Smooth muscle cell (in vitro differentiated cells): ENCODE measurements around the gene NRBP1. TPM values are rescaled to one million over a fixed set of nuclear protein-coding genes. Genes with fewer than 3 reads are reported as not detected.
A peak's percentile ranks its signal among the peaks of the same experiment; 100 is the strongest.

ENCODE experiments used
- DNase-seq: peaks from one replicate; lab custom pipeline; 2025; ENCODE audit not compliant: unreplicated experiment; lab: John Stamatoyannopoulos, UW
- H2AFZ ChIP-seq: fragments of 200-600 bp; sonication (generic); 2 replicates; pipeline ENCODE4 v1.6.0; 2016; ENCODE audit warnings: antibody characterized with exemption, low read depth, mild to moderate bottlenecking
- H3F3A ChIP-seq: fragments of 200-600 bp; sonication (generic); 2 replicates; pipeline ENCODE4 v1.6.0; 2017; ENCODE audit warnings: antibody characterized with exemption, low read depth
- H3K27ac ChIP-seq: fragments of 200-600 bp; sonication (generic); 2 replicates; pipeline ENCODE4 v1.5.1; 2016; ENCODE audit warnings: low read depth, mild to moderate bottlenecking
- H3K27me3 ChIP-seq: fragments of 200-600 bp; sonication (generic); 2 replicates; pipeline ENCODE4 v1.6.1; 2016; ENCODE audit warnings: low read depth, mild to moderate bottlenecking
- H3K36me3 ChIP-seq: fragments of 200-600 bp; sonication (generic); 2 replicates; pipeline ENCODE4 v1.5.1; 2016; ENCODE audit warnings: low read depth
- H3K4me1 ChIP-seq: fragments of 200-600 bp; sonication (generic); 2 replicates; pipeline ENCODE4 v1.5.1; 2016; ENCODE audit warnings: low read depth
- H3K4me2 ChIP-seq: fragments of 200-600 bp; sonication (generic); 2 replicates; pipeline ENCODE4 v1.6.0; 2016; ENCODE audit warnings: mild to moderate bottlenecking
- H3K4me3 ChIP-seq: fragments of 200-600 bp; sonication (generic); 2 replicates; pipeline ENCODE4 v1.5.1; 2016; ENCODE audit warnings: mild to moderate bottlenecking
- H3K79me2 ChIP-seq: fragments of 200-600 bp; sonication (generic); 2 replicates; pipeline ENCODE4 v1.6.0; 2016; ENCODE audit warnings: low read depth, mild to moderate bottlenecking
- H3K9ac ChIP-seq: fragments of 200-600 bp; sonication (generic); 2 replicates; pipeline ENCODE4 v1.6.0; 2016; ENCODE audit warnings: low read depth
- H3K9me3 ChIP-seq: fragments of 200-600 bp; sonication (generic); replicated peaks from 2 replicates; pipeline ENCODE4 v1.5.1; 2016; ENCODE audit warnings: low read depth
- H4K20me1 ChIP-seq: fragments of 200-600 bp; sonication (generic); 2 replicates; pipeline ENCODE4 v1.6.0; 2016; ENCODE audit warnings: low read depth
- CTCF ChIP-seq: fragments of 200-600 bp; sonication (generic); IDR thresholded peaks from 2 replicates; pipeline ENCODE4 v1.5.1; 2017; ENCODE audit warnings: borderline replicate concordance, mild to moderate bottlenecking, antibody characterized with exemption; ENCODE audit not compliant: insufficient read depth, poor library complexity, severe bottlenecking
- WGBS: methylation state at CpG from one replicate; pipeline ENCODE4 v1.1.7; 2016; ENCODE audit warnings: low lambda C conversion rate; 5-methylcytosine and 5-hydroxymethylcytosine counted together
- polyA plus RNA-seq: library from polyadenylated mRNA; unstranded; fragments of >200 nt; fragmentation: Nextera tagmentation; extraction: Ambion mirVana; gene quantifications from 2 replicates; pipeline ENCODE4 v1.2.1, GENCODE V29; 2016
- small RNA-seq: library from RNA; depleted of rRNA; stranded (forward); fragments of <200 nt; gene quantifications from one replicate; pipeline ENCODE3, GENCODE V24; 2014
- total RNA-seq: library from RNA; depleted of rRNA; stranded (reverse); fragments of >200 nt; gene quantifications from 2 replicates; pipeline ENCODE4 v1.2.3, GENCODE V29; 2014

Gene NRBP1
- total and polyA plus RNA-seq, 2 experiments from 2014 or later: 134 to 197 TPM

GRCh38 chr2:27489498-27490397, 61.3 kb downstream of the NRBP1 start, which contains the start of gene IFT172:
TSS of gene IFT172 (minus strand) at chr2:27489743. CDS start at chr2:27489653, 90 bp downstream.
- Histone ChIP-seq H3K9me3 (no peaks in the 10 kb centered on the region), H3K27ac (peak within 1 kb of the TSS; percentile 74), H3K27me3 (no peaks in the 10 kb centered on the region), H2AFZ (peak within 1 kb of the TSS; percentile 87), H3K9ac (peak within 1 kb of the TSS; percentile 79), H3K4me3 (peak within 1 kb of the TSS; percentile 62), H3F3A (no peaks in the 10 kb centered on the region), H4K20me1 (no peaks in the 10 kb centered on the region), H3K4me1 (no peaks in the 10 kb centered on the region), H3K36me3 (no peaks in the 10 kb centered on the region), H3K79me2 (no peaks in the 10 kb centered on the region), H3K4me2 (peak within 1 kb of the TSS; percentile 89)
- peak; percentile 80 for DNase-seq
- WGBS: 9% methylated on average over 43 of the region's 43 CpGs
- TF ChIP-seq CTCF: no peak

Small RNAs within 50 kb of the gene (small RNA-seq; reads per million reads assigned to genes)
- not detected for gene RNU6-986P

Other genes starting within 250 kb of the NRBP1 start
- gene ATRAID, start 216.6 kb upstream of the NRBP1 start, total RNA-seq: 233 and 243 TPM in 2 replicates
- gene ATRAID, start 216.6 kb upstream of the NRBP1 start, polyA plus RNA-seq: 319 and 335 TPM in 2 replicates
- 32.3 and 49.8 TPM in 2 replicates for gene SLC5A6, start 216.4 kb upstream of the NRBP1 start, total RNA-seq
- 25.7 and 35.8 TPM in 2 replicates for gene SLC5A6, start 216.4 kb upstream of the NRBP1 start, polyA plus RNA-seq
- 20.3 and 20.4 TPM in 2 replicates for gene CAD, start 211.3 kb upstream of the NRBP1 start, total RNA-seq
- 32.4 and 34.3 TPM in 2 replicates for gene CAD, start 211.3 kb upstream of the NRBP1 start, polyA plus RNA-seq
- gene SLC30A3, start 165.6 kb upstream of the NRBP1 start, total RNA-seq: not detected in 2 replicates
- 0.17 TPM in 1 of 2 replicates, not detected in the other for gene SLC30A3, start 165.6 kb upstream of the NRBP1 start, polyA plus RNA-seq
- not detected in 2 replicates for gene DNAJC5G, start 153.2 kb upstream of the NRBP1 start, total RNA-seq
- not detected in 2 replicates for gene DNAJC5G, start 153.2 kb upstream of the NRBP1 start, polyA plus RNA-seq
- 0.22 TPM in 1 of 2 replicates, not detected in the other for gene TRIM54, start 146.2 kb upstream of the NRBP1 start, total RNA-seq
- gene TRIM54, start 146.2 kb upstream of the NRBP1 start, polyA plus RNA-seq: 0.80 TPM in 1 of 2 replicates, not detected in the other
- gene UCN, start 120.2 kb upstream of the NRBP1 start, total RNA-seq: 0.36 and 0.54 TPM in 2 replicates
- 2.7 and 3.6 TPM in 2 replicates for gene UCN, start 120.2 kb upstream of the NRBP1 start, polyA plus RNA-seq
- 87.1 and 114 TPM in 2 replicates for gene MPV17, start 105.5 kb upstream of the NRBP1 start, total RNA-seq
- 117 and 128 TPM in 2 replicates for gene MPV17, start 105.5 kb upstream of the NRBP1 start, polyA plus RNA-seq
- 37.7 and 42.3 TPM in 2 replicates for gene GTF3C2, start 71.9 kb upstream of the NRBP1 start, total RNA-seq
- gene GTF3C2, start 71.9 kb upstream of the NRBP1 start, polyA plus RNA-seq: 40.3 and 53.8 TPM in 2 replicates
- 30.6 and 36.4 TPM in 2 replicates for gene EIF2B4, start 58.3 kb upstream of the NRBP1 start, total RNA-seq
- gene EIF2B4, start 58.3 kb upstream of the NRBP1 start, polyA plus RNA-seq: 70.2 and 80.0 TPM in 2 replicates
- 84.5 and 88.4 TPM in 2 replicates for gene SNX17, start 58.0 kb upstream of the NRBP1 start, total RNA-seq
- 128 and 155 TPM in 2 replicates for gene SNX17, start 58.0 kb upstream of the NRBP1 start, polyA plus RNA-seq
- 6.5 and 7.6 TPM in 2 replicates for gene ZNF513, start 47.9 kb upstream of the NRBP1 start, total RNA-seq
- 15.7 and 21.3 TPM in 2 replicates for gene ZNF513, start 47.9 kb upstream of the NRBP1 start, polyA plus RNA-seq
- 30.2 and 32.8 TPM in 2 replicates for gene PPM1G, start 19.0 kb upstream of the NRBP1 start, total RNA-seq
- gene PPM1G, start 19.0 kb upstream of the NRBP1 start, polyA plus RNA-seq: 48.7 and 60.0 TPM in 2 replicates
- 1.7 and 2.9 TPM in 2 replicates for gene KRTCAP3, start 13.8 kb downstream of the NRBP1 start, total RNA-seq
- 3.2 and 9.2 TPM in 2 replicates for gene KRTCAP3, start 13.8 kb downstream of the NRBP1 start, polyA plus RNA-seq
- 17.4 and 26.3 TPM in 2 replicates for gene IFT172, start 61.1 kb downstream of the NRBP1 start, total RNA-seq
- gene IFT172, start 61.1 kb downstream of the NRBP1 start, polyA plus RNA-seq: 12.5 and 22.2 TPM in 2 replicates
- 6.7 and 8.8 TPM in 2 replicates for gene FNDC4, start 66.6 kb downstream of the NRBP1 start, total RNA-seq
- gene FNDC4, start 66.6 kb downstream of the NRBP1 start, polyA plus RNA-seq: 20.3 and 24.1 TPM in 2 replicates
- not detected in 2 replicates for gene GCKR, start 68.2 kb downstream of the NRBP1 start, total RNA-seq
- 0.48 and 0.70 TPM in 2 replicates for gene GCKR, start 68.2 kb downstream of the NRBP1 start, polyA plus RNA-seq
- 15.6 and 18.6 TPM in 2 replicates for gene ZNF512, start 154.4 kb downstream of the NRBP1 start, total RNA-seq
- gene ZNF512, start 154.4 kb downstream of the NRBP1 start, polyA plus RNA-seq: 12.2 and 13.6 TPM in 2 replicates
- 0.81 and 6.3 TPM in 2 replicates for gene CCDC121, start 200.4 kb downstream of the NRBP1 start, total RNA-seq
- 1.7 and 3.4 TPM in 2 replicates for gene CCDC121, start 200.4 kb downstream of the NRBP1 start, polyA plus RNA-seq
- gene GPN1, start 200.4 kb downstream of the NRBP1 start, total RNA-seq: 39.0 and 51.6 TPM in 2 replicates
- gene GPN1, start 200.4 kb downstream of the NRBP1 start, polyA plus RNA-seq: 52.7 and 54.0 TPM in 2 replicates
- gene SUPT7L, start 235.0 kb downstream of the NRBP1 start, total RNA-seq: 27.6 and 29.8 TPM in 2 replicates
- gene SUPT7L, start 235.0 kb downstream of the NRBP1 start, polyA plus RNA-seq: 18.9 and 27.9 TPM in 2 replicates
- gene SLC4A1AP, start 235.3 kb downstream of the NRBP1 start, total RNA-seq: 27.5 and 28.7 TPM in 2 replicates
- gene SLC4A1AP, start 235.3 kb downstream of the NRBP1 start, polyA plus RNA-seq: 26.2 and 29.7 TPM in 2 replicates